T-helper 2 cell (primary cell): ENCODE results near the gene STIMATE.

Source experiments
- DNase-seq, 5 experiments: peaks; one replicate each; pipeline versions ENCODE4 v3.0.0 to v3.0.0-alpha.2; 2012 to 2022

STIMATE gene

DNA sequence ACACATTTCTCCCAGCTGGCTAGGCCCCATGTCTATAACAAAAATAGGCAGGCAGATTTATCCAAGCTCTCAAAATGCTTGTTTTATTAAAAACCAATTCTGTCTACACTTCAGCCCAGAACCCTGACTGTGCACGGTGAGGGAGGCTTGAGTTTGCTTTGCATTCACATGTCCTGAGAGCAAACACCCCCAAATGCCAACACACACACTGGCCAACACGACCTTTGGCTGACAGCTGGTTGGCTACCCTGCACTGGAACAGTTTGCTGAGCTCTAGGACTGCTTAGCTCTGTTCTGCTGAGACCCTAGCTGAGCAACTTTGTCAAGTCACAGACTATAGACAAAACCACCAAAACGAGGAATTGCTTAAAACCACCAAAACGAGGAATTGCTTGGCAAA, 3.6 kb downstream of the STIMATE start:
- no peak for DNase-seq

DNA sequence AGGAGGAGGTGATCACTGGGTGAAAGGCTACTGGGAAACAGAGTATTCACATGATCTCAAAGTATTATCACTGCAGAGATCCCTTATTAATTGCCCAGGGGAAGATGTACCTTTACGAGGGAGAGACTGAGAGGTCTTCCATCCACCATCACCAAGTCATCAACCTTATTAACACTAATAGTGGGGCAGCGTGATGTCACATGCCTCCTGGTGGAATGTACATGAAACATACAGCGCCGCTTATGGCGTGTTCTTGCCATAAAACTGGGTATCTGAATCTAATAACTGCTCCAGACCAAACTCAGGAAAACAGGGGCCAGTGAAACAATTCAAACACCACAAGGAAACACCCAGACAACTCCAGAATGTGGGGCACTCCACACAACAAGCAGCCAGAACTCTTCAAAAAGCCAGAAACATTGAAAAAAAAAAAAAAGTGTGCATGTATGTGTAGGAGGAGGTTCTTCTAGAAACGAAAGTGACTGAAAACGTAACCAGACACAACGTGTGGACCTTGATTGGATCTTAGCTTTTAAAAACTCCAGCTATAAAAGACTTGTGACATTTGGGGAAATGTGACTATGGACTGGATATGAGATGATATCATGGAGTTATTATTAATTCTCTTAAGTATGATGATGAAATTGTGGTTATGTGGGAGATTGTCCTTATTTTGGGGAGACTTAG, 4.6 kb downstream of the STIMATE start:
- DNase-seq, result peak in 4 of 5 experiments; percentile 19 to 79 (median 46)

DNA sequence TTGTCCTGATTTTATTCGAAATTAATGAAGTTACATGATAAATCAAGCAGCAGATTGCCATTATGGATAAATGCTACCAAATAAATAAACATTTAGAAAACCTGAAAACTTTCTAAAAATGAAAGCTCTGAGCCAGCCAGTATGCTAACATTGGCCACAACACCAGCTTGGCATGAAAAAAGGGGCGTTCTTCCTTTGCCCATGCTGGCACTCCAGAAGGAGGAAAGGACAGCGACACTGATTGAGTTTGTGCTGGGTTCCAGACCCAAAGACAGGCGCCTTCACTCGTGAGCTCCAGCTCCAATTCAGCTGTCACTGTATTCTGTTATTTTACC, 5.1 kb downstream of the STIMATE start:
- no peak for DNase-seq

DNA sequence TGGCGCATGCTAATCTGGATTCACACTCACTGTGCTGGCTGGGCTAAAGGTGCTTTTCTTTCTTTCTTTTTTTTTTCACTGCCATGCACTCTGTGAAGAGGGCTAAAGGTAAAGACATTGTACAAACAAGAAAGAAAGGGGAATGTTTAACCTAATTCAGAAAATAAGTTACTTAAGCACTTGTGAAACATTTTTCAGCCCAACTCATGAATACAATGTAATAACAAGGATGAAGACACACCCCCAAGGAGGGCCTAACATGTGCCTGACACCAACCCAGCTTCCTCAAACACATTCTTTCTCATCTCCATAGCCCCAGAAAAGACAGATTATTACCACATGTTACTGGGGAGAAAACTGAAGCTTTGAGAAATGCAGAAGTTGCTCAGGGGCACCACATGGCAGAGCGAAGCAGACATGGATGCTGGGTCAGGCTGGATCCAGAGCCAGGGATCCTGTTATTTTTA, 5.7 kb downstream of the STIMATE start:
- peak in 1 of 5 experiments; percentile 41 for DNase-seq

DNA sequence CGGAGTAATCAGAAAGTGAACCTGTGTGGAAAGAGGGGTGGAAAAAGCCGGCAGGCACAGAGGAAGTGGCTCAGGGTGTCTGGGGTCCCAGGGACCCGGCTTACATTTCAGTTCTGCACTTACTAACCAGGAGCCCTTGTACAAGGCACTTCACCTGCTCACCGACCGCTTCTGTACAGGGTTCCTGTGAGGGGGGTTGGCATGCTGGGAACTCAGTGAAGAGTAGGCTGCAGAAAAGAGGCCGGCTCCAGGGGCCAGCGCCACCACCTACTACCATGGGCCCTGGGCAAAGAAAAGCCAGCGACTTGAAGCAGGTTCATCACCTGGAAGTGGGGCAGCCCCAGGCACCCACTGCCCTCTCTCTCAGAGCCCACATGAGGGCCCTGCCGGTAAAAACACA, 6.2 kb downstream of the STIMATE start:
- DNase-seq, result peak in 2 of 5 experiments; percentile 30 to 51

DNA sequence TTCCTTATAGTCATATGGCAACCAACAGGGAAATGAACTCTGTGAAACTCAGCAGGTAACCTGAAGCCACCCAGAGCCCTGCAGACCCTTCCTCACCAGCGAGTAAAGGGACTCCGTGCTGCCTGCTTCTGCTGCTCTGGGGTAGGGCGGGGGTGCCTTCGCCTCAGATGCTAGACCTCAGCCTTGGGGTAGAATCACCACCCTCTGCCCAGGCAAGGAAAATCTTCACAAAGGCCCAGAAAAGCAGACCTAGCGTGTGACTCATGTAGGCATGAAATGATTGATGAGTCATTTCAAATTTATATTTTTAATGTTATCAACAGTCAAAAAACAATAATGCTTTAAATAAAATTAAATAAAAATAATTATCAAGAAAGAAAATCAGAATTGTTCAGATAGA, 6.6 kb downstream of the STIMATE start:
- DNase-seq, result peak in 2 of 5 experiments; percentile 16 to 61

DNA sequence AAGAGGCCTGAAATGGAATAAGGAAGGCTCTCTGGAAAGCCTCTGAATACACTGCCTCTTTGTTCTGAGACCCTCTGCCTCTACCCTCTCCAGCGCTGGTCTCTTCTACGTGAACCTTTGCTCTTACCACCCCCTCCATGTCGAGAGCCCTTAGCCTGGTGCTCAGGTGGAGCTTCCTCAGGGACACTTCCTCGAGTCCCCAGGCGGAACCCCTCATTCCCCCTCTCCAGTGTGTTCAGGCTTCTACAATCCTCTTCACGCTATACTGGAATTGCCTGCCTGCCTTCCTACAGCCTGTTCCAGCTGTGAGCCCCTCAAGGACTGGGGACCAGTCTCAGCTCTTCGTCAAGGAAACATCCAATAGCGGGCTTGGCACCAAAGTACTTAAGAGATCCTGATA, 7.4 kb downstream of the STIMATE start:
- no peak for DNase-seq

DNA sequence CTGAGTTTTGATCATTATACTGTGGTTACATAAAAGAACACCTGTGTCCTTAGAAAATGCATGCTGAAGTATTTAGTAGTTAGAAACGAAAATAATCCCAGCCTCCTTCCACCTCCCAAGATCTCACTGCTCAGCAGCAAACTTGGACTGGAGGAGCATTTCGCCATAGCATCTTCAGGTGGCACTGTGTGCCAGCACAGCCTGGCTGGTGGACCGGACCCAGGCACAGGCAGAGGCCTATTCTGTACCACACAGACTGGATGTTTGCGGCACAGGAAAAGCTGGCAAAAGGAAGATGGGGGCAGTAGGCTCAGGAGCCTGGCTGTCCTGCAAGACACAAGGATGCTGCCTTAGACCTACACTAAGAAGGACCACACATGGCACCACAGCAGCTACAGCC, 10.2 kb downstream of the STIMATE start:
- DNase-seq, result no peak

DNA sequence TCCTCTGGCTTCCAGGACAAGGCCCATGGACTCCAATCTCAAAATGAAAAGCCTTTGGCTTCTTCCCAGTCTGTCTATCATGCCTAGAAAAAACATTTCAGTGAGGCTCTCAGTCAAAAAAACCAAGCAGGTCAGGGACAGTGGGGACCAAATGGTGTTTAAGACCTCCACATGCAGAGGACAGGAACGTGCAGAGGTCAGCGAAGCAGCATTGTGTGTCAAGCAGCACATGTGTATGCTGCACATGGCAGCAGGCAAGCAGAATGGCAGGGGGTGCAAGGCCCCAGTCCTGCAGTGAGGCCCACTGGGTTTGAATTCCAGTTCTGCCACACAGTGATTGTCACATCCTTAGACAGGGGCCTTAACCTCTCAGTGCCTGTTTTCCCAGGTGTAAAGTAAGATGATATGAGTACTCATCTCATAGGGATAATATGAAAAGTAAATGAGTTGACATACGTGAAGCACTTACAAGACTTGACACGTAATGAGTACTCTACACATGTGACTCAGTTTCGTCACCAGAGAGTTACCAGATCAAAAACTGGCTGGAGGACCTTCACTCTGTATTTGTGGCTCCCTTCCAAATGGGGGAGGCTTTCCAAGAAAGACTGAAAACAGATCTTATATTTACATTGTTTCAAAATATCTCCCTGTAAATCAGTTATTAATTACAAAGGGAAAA, 11.2 kb downstream of the STIMATE start:
- DNase-seq, result no peak

DNA sequence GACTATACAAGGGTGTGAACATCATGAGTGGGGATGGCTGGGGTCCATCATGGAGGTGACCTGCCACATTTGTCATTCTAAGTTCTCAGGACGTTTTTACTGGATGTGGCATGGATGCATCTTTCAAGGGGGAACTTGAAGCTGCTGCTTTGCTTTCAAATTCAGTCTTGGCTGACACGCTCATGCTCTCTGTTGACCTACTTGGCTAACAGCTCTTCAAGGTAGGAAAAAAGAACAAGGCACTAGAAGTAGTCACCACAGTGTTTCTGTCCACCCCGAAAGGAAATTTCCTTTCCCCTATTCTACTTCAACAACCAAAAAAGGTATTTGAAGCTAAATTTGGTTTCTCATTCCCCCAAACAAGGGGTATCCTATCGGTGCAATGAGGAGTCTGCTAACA, 15.0 kb downstream of the STIMATE start:
- DNase-seq, result no peak

DNA sequence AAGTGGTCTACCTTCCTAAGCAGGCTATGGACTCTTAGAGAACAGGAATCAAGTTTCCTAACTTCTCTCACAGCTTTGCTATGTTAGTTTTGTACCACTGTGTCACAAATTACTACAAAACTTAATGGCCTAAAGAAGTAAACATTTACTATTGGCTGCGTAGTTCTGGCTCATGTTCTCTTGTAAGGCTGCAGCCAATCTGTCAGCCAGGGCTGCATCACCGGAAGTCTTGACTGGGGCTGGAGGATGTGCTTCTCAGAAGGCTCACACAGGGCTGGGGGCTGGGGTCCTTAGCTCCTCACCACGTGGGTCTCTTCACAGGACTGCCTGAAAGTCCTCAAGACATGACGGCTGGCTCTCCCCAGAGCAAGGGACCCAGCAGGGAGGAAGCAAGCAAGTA, 15.5 kb downstream of the STIMATE start:
- no peak for DNase-seq

DNA sequence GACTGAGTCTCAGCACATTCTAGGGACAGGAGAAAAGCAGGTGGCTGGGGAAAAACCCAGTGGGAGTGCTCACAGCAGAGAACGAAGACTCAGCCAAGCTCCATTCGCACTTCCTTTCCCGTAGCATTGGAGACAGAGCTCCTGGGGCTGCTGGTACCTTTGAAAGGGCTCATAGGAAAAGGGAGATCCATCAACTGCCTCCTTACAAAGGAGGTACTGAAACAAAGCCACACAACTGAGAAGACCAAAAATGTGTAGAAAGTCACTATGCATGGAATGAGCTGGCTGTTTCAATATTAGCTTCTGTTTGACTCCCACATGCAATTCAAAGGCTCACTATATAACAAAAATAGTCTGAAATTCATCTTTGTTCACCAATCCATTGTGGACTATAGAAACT, 16.9 kb downstream of the STIMATE start:
- no peak for DNase-seq

DNA sequence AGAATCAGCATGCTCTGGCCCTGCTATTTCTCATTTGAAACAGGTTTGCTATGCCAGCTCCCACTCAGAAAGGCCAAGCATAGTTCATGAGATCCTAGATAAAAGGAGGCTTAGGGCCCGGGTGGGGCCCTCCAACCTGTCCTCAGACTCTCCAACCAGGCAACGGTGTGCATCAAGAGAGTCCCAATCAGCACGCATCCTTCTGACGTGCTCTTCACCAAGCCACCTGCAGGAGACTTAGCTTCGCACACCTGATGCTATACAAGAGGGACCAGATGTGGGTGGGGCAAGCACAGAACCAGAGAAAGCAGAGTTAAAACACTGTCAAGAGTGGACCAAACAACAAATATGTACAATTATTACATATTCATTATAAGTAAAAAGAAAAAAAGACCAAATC, 17.3 kb downstream of the STIMATE start:
- DNase-seq, result no peak

DNA sequence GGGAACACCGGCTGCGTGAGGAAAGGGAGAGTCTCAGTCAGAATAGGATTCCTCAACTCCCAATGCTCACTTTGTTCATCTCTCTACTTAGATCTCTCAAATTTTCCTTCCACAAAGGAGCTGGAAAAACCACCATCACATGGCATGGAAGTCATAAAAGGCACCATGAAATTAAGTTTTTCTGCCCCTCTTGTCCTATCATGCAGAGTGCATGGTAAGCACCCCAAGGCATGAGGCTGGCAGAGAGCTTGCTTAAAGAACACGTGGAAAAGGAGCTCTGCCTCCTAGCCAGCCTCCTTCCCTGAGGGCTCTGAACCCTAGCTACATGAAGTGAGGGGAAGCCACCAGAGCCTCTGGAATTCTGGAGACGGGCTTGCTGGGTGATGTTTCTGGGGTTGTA, 17.8 kb downstream of the STIMATE start:
- no peak for DNase-seq

DNA sequence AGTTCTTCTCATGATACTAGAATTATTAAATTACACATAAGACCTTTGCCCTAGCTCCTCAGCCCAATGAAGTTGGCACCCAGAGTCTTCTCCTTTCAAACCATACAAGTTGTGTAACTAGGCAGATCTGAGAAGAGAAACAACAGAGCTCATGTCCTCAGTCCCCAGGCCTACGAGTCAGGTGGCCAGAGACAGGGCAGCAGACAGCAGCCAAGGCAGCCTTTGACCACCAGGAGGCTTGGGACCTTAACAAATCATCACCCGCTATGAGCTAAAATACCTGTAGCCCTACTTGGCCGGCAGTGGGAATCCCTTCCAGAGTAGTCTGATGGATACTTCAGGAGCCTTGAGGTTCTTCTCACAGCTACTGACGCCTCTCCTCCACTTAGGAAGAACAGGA, 18.3 kb downstream of the STIMATE start:
- DNase-seq, result no peak

DNA sequence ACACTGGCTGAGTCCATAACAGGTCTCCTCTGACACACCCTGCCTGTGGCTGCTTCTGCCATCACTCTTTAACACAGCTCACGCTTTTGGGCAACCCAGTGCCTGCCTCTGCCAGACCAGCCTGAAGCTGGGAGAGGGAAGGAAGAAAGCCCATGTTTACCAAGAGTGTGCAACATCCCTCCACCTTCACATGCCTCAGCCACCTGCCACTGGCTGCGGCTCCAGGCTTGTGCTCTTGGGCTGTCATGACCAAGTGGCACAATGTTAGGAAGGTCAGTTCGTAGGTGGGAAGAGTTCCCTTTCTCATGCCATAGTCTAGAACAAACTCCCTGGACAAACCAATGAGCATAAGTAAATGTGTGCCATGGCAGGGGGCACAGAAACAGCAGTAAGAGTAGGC, 20.3 kb downstream of the STIMATE start:
- DNase-seq, result no peak

DNA sequence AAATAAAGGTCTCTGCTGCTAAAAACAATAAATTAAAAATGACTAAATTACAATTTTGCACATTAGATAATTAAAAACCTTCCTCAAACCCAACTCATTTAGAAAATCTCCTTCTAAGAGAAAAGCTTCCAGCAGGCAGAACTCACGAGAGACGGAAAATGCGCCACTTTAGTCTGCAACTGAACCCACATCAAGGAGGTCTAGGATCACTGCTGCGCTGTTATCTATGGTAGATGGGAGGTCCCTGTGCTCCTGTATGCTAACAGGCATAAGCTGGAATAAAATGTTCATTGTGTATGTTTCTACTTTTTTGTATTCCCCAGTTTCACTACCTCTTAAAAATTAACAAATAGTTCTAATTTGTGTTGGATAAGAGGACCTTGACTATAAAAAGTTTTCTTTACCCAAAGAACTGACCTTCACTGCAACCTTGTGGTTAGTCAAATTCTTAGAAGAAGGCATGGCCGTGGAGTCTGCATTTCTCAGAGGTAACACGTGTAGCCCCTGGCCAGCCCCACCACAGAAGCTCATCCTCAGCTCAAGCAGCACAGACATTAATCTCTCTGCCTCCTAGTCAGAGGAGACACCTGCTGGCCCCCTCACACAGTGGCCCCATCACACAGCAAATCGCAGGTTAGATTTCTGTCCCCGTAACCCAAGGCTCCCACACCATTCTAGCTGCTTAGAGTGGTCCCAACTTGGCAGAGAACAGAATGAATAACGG, 22.3 kb downstream of the STIMATE start:
- no peak for DNase-seq

DNA sequence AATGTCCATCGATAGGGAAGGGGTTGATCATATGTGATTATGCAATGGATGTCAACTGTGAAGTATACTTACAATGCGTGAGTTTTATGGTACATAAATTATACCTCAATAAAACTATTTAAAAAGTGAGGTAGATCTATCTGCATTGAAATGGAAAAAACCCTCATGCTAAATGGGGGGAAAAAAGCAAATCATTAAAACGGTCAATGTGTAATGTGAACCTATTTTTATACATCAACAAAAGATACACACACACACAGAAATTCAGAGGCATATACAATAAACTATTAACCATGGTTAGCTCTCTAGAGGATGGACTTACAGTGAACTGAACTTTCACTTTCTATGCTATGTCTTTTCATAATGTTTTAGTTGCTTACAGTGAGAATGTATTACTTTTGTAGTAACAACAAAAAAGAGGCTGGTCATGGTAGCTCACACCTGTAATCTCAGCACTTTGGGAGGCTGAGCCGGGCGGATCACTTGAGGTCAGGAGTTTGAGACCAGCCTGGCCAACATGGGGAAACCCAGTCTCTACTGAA, 23.1 kb downstream of the STIMATE start:
- DNase-seq, result no peak

DNA sequence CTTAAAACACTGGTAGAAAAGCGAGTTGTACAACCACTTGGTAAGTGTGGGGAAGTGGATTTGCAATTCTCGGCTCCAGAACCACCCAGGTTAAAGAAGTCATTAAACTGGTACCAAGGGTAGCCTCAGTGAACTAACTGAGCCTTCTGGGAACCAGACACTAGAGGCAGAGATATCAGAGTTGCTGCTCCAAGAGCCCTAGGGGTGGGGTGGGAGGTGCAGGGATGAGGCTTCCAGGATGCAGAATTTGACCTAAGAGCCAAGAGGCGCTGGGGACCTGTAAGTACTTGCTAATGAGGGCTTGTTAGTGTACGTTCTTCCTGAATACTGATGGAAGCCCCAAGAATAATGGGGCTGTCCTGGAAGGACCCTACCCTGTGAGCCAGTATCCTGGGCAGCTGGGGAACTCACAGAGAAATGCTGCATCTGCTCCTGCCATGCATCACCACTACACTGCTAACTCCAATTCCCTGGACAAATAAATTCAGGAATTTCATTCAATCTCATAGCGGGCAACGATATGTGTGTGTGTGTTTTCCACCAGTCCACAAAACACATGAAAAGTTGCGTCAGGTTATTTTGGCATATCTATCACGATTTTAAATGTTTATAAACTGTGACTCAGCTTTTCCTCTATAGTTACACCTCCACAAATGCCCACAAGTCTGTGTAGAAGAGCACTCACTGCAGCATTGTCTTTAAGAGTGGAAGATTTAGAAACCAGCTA, 23.8 kb downstream of the STIMATE start:
- no peak for DNase-seq

DNA sequence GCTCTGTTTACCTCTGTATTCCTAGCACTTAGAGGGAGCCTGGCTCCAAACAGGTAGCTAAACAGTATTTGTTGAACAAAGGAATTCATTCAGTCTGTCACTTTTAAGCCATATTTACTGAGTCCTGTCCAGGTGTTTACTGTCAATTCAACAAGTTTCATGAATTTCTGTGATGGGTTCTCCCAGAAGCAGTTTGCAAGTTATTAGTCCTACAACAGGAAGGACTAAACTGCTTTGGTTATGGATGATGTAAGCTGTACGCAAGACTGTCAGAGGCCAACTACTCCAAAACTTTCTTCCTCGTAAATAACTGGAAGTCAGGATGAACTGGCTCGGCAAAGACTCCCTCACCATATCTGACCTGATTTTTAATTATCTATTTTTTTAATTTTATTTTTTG, 25.1 kb downstream of the STIMATE start:
- DNase-seq, result no peak

DNA sequence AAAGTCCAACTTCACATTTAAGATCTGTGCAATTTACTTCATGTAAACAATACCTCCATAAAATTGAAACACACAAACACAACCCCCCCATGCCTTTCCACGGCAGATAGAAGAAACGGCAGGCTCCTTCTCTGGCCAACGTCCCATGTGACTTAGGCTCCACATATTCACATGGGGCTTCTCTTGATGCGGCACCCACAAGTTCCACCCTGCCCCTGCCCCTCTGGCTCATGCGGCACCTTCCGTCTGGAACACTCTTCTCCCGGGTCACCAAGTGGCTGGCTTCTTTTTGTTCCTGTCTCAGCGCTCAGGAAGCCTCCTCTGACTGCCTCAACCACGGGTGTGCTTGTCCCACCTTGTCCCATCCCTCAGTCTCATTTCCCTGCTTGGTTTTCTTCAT, 25.6 kb downstream of the STIMATE start:
- no peak for DNase-seq

DNA sequence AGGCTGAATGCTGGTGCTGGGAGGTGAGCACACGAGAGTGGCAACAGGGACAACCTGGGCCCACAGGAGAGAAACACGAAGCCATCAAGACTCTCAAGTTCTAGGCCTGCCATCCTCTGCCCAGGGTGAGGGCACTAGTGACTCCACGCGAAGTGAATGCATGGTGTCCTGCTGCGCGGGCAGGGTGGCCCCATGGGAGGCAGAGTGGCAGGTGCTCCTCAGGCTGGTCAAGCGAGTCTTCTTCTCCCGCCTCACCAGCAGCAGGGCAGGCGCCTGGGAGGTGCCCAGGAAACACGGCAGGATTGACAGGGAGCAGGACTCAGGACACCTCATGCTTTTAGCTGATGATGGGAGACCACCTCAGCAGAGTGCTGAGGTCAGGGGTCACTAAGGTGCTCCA, 26.9 kb downstream of the STIMATE start:
- DNase-seq, result no peak

DNA sequence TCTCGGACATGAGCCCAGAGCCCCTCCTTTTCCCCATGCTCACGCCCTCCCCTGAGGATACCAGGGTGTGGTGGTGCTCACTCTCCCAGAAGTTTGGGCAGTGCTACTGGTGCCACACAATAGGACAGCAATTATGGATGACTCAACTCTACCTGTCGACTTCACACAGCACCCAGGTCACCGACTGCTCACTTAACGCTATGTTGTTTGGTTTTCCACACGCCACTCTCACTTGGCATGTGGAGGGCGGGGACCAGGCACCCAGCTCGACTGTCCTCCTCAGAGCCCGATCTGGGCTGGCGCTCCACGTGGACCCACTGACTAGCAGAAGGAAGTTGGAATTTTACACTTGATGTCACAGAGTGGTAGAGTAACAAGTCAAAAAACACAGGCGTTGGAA, 30.9 kb downstream of the STIMATE start:
- DNase-seq, result no peak
